Esophagus squamous epithelium (tissue), 4 donors: ENCODE data around the gene FUT7.

Source experiments
- POLR2A ChIP-seq, 4 donors: fragments of 450-650 bp; IDR thresholded peaks; one replicate each; pipeline ENCODE4 v1.6.1; 2017; ENCODE audit warnings: antibody characterized with exemption in 4 of 4, mild to moderate bottlenecking in 4 of 4, moderate library complexity in 3 of 4
- TF ChIP-seq, protein P1 (sequence below), 6 experiments: fragments of 450-650 bp in 4 of 6; fragments of 200-600 bp in 2 of 6; sonication (generic) in 2 of 6; IDR thresholded peaks; one replicate each; pipeline ENCODE4 v1.5.1; 2016 to 2019; ENCODE audit warnings: antibody characterized with exemption in 6 of 6, mild to moderate bottlenecking in 4 of 6, moderate library complexity in 4 of 6

DNA sequence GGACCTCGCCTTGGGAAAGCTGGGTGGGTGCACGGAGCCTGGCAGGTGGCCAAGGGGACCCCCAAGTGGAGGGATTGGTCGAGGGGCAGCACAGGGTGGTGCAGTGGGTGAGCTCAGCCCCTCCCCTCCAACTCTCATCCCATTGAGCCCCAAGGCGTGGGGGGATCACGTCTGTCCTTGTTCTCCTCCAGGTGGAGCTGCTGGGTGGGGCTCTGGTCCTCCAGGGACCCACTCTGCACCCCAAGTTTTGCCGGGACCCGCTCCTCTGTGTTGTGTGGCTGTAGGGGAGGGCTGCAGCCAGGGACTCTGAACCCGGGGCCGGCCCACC lies 3.6 kb upstream of the FUT7 start:
- TF ChIP-seq, protein P1, sequence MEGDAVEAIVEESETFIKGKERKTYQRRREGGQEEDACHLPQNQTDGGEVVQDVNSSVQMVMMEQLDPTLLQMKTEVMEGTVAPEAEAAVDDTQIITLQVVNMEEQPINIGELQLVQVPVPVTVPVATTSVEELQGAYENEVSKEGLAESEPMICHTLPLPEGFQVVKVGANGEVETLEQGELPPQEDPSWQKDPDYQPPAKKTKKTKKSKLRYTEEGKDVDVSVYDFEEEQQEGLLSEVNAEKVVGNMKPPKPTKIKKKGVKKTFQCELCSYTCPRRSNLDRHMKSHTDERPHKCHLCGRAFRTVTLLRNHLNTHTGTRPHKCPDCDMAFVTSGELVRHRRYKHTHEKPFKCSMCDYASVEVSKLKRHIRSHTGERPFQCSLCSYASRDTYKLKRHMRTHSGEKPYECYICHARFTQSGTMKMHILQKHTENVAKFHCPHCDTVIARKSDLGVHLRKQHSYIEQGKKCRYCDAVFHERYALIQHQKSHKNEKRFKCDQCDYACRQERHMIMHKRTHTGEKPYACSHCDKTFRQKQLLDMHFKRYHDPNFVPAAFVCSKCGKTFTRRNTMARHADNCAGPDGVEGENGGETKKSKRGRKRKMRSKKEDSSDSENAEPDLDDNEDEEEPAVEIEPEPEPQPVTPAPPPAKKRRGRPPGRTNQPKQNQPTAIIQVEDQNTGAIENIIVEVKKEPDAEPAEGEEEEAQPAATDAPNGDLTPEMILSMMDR (IDR thresholded peaks at IDR 0.05) = no peak
- TF ChIP-seq POLR2A (IDR thresholded peaks at IDR 0.05) = no peak
